Stomach (tissue), 9 donors: ENCODE data around the gene TTC21A. TPM values are rescaled to one million over a fixed set of nuclear protein-coding genes. Genes with fewer than 3 reads are reported as not detected.

Experiments
- DNase-seq, 2 donors: peaks; one replicate each; pipeline versions ENCODE4 v3.0.0 to v3.0.0-alpha.2; 2013 to 2019
- H3K27ac ChIP-seq, 5 donors: fragments of 200-600 bp in 4 of 5; sonication (generic) in 4 of 5; one replicate each; pipeline ENCODE4 v1.5.1; 2013 to 2019; ENCODE audit warnings: mild to moderate bottlenecking in 1 of 5, moderate library complexity in 1 of 5
- H3K27me3 ChIP-seq, 3 donors: fragments of 200-600 bp; sonication (generic); one replicate each; pipeline ENCODE4 v1.5.1; 2017 to 2019; ENCODE audit warnings: mixed run types in 1 of 3
- H3K36me3 ChIP-seq, 4 donors: fragments of 200-600 bp; sonication (generic); 1 replicate in 3 of 4; 2 replicates in 1 of 4; pipeline ENCODE4 v1.5.1; 2016 to 2019
- H3K4me1 ChIP-seq, 4 donors: fragments of 200-600 bp; sonication (generic); one replicate each; pipeline ENCODE4 v1.5.1; 2016 to 2019
- H3K4me3 ChIP-seq, 4 donors: fragments of 200-600 bp; sonication (generic) in 3 of 4; one replicate each; pipeline ENCODE4 v1.5.1; 2016 to 2019; ENCODE audit warnings: mild to moderate bottlenecking in 1 of 4
- H3K9me3 ChIP-seq, 4 donors: fragments of 200-600 bp; sonication (generic); one replicate each; pipeline ENCODE4 v1.5.1; 2016 to 2019
- CTCF ChIP-seq, 7 experiments: fragments of 450-650 bp in 4 of 7; fragments of 200-600 bp in 3 of 7; sonication (generic) in 3 of 7; IDR thresholded peaks; one replicate each; pipeline ENCODE4 v1.5.1; 2016 to 2019; ENCODE audit warnings: antibody characterized with exemption in 7 of 7, control low read depth in 2 of 7, mild to moderate bottlenecking in 1 of 7
- EP300 ChIP-seq: sonication (generic); formaldehyde crosslinking; IDR thresholded peaks from one replicate; pipeline ENCODE4 v1.6.1; 2017; ENCODE audit warnings: antibody characterized with exemption
- POLR2A ChIP-seq, 4 donors: fragments of 450-650 bp; IDR thresholded peaks; one replicate each; pipeline ENCODE4 v1.6.1; 2016; ENCODE audit warnings: antibody characterized with exemption in 4 of 4, control low read depth in 2 of 4, mild to moderate bottlenecking in 1 of 4, moderate library complexity in 1 of 4
- POLR2AphosphoS5 ChIP-seq, 3 donors: sonication (generic); formaldehyde crosslinking; IDR thresholded peaks; one replicate each; pipeline ENCODE4 v1.6.1; 2016; ENCODE audit warnings: antibody characterized with exemption in 3 of 3
- WGBS, 5 donors: extraction: QIAGEN DNeasy Blood & Tissue Kit in 3 of 5; methylation state at CpG; one replicate each; pipeline versions ENCODE4 v1.1.5 to v1.1.7; 2013 to 2018; 5-methylcytosine and 5-hydroxymethylcytosine counted together
- intact Hi-C: fragments of 100-400 bp; cut with DNase I; formaldehyde crosslinking; loops from one replicate; pipeline ENCODE4 v1.15.1; 2023; ENCODE audit warnings: low total_unique reads
- polyA plus RNA-seq, 3 donors: library from polyadenylated mRNA; stranded (reverse); fragments of 200-250 nt; gene quantifications; one replicate each; pipeline ENCODE4 v1.2.3, GENCODE V29; 2013
- total RNA-seq, 5 donors: library from RNA; depleted of rRNA; stranded (reverse); fragments of >200 nt; gene quantifications; one replicate each; pipeline versions ENCODE4 v1.1.0 to v1.2.3, GENCODE V29; 2014 to 2016
- donor health status: healthy with polysubstance abuse.
- donor health status: Bipolar disorder and iron deficiency.
- donor health status: healthy.

TTC21A gene
- total and polyA plus RNA-seq, 8 donors: 0.89 to 17.7 (median 6.3) TPM

- 18 to 26% (median 24%) methylated on average over 13 to 15 of the region's 15 CpGs for WGBS, 5 donors
- no peaks in the 10 kb centered on the region for H3K9me3 ChIP-seq
Observed at GRCh38 chr3:39146611-39147591, 39.4 kb downstream of the TTC21A start.

GRCh38 chr3:39147711-39148434 lies 40.4 kb downstream of the TTC21A start:
- WGBS, 5 donors: 20 to 36% (median 29%) methylated on average over 8 to 9 of the region's 9 CpGs

More at GRCh38 chr3:39146611-39147591, 39.4 kb downstream of the TTC21A start:
- intact Hi-C loops: no loop called here
- H3K36me3 ChIP-seq: peaks cover 43 to 48% (median 47%) of the 10 kb centered on the region in 4 donors
- DNase-seq: peak; percentile 79 to 91
- H3K4me1 ChIP-seq: peaks cover 75 to 92% (median 84%) of the 10 kb centered on the region in 4 donors
- H3K27me3 ChIP-seq: no peaks in the 10 kb centered on the region
- H3K27ac ChIP-seq: peak overlapping the region; percentile 48 to 100 (median 99)
- TF ChIP-seq POLR2A (IDR thresholded peaks at IDR 0.05) (no peak), POLR2AphosphoS5 (IDR thresholded peaks at IDR 0.05) (peak in 2 of 3 donors; percentile 71 to 75)
- H3K4me3 ChIP-seq: peak overlapping the region in 3 of 4 donors; percentile 19 to 85 (median 70)

GRCh38 chr3:39148435-39149058 lies 41.1 kb downstream of the TTC21A start:
- H3K4me1 ChIP-seq: peaks cover 64 to 78% (median 71%) of the 10 kb centered on the region in 4 donors
- no peaks in the 10 kb centered on the region for H3K27me3 ChIP-seq
- no peak for TF ChIP-seq POLR2A (IDR thresholded peaks at IDR 0.05)
- TF ChIP-seq EP300: no peak
- no peak for TF ChIP-seq CTCF (IDR thresholded peaks at IDR 0.05)
- TF ChIP-seq POLR2AphosphoS5 (IDR thresholded peaks at IDR 0.05): no peak
- intact Hi-C loops: no loop called here
- peaks cover 27 to 31% (median 31%) of the 10 kb centered on the region in 4 donors for H3K36me3 ChIP-seq
- H3K4me3 ChIP-seq: peak overlapping the region in 2 of 4 donors; percentile 70 to 85
- 30 to 55% (median 43%) methylated on average over 9 of the region's 9 CpGs for WGBS, 5 donors
- DNase-seq: peak in 1 of 2 donors; percentile 52
- peak overlapping the region; percentile 48 to 100 (median 99) for H3K27ac ChIP-seq
- no peaks in the 10 kb centered on the region for H3K9me3 ChIP-seq

More at GRCh38 chr3:39147711-39148434, 40.4 kb downstream of the TTC21A start:
- Histone ChIP-seq H3K9me3 (no peaks in the 10 kb centered on the region), H3K4me1 (peaks cover 67 to 85% (median 78%) of the 10 kb centered on the region in 4 donors), H3K36me3 (peaks cover 34 to 38% (median 37%) of the 10 kb centered on the region in 4 donors), H3K4me3 (peak overlapping the region in 3 of 4 donors; percentile 19 to 85 (median 70)), H3K27me3 (no peaks in the 10 kb centered on the region), H3K27ac (peak overlapping the region; percentile 48 to 100 (median 99))
- TF ChIP-seq POLR2AphosphoS5 (IDR thresholded peaks at IDR 0.05) (peak in 1 of 3 donors; percentile 5), CTCF (IDR thresholded peaks at IDR 0.05) (no peak)
- intact Hi-C loops: no loop called here
- DNase-seq: peak in 1 of 2 donors; percentile 82

- no peak for TF ChIP-seq POLR2A (IDR thresholded peaks at IDR 0.05)
- TF ChIP-seq CTCF (IDR thresholded peaks at IDR 0.05): no peak
- no peak for TF ChIP-seq EP300
- TF ChIP-seq POLR2AphosphoS5 (IDR thresholded peaks at IDR 0.05): no peak
- Histone ChIP-seq H3K9me3 (no peaks in the 10 kb centered on the region), H3K4me3 (peak overlapping the region in 2 of 4 donors; percentile 70 to 85), H3K36me3 (peaks cover 22 to 26% (median 26%) of the 10 kb centered on the region in 4 donors), H3K27me3 (no peaks in the 10 kb centered on the region), H3K27ac (peak overlapping the region in 4 of 5 donors; percentile 98 to 100 (median 100)), H3K4me1 (peaks cover 68 to 78% (median 73%) of the 10 kb centered on the region in 4 donors)
- intact Hi-C loops: no loop called here
- DNase-seq: no peak
- 48 to 74% (median 60%) methylated on average over 4 of the region's 4 CpGs for WGBS, 5 donors
Observed at GRCh38 chr3:39149059-39149455, 41.6 kb downstream of the TTC21A start.
